ENCODE results near the gene TMEM117. TPM values are rescaled to one million over a fixed set of nuclear protein-coding genes. Genes with fewer than 3 reads are reported as not detected.

The TMEM117 gene
- total and polyA plus RNA-seq, 2 donors (not counting 1 experiment from before 2014, with no cell fraction given): 2.0 to 10.4 TPM

GRCh38 chr12:44381341-44381740 is 545.5 kb downstream of the TMEM117 start:
- 97% methylated on average over 5 of the region's 6 CpGs for WGBS (ENCODE audit: insufficient coverage)
- H3K27ac ChIP-seq (ENCODE audit: low read length in 2 of 2): no peak overlapping the region
- H4K20me1 ChIP-seq (ENCODE audit: control insufficient read depth, insufficient read depth, low read length, poor library complexity, severe bottlenecking): no peaks in the 10 kb centered on the region
- H3K4me2 ChIP-seq (replicated peaks; ENCODE audit: low read depth, low read length, poor library complexity, severe bottlenecking): no peak overlapping the region
- no peak overlapping the region for H3K9ac ChIP-seq (ENCODE audit: low read length)
- H3K9me3 ChIP-seq (ENCODE audit: control extremely low read depth in 1 of 3, control insufficient read depth in 2 of 3, insufficient read depth in 1 of 3, low read length in 2 of 3): no peaks in the 10 kb centered on the region
- H3K9me3 Mint-ChIP-seq (ENCODE audit: insufficient read depth): no peaks in the 10 kb centered on the region
- no peak overlapping the region for H3K4me3 Mint-ChIP-seq
- H3K27me3 ChIP-seq (replicated peaks in 1 of 4; ENCODE audit: control extremely low read depth in 1 of 4, control insufficient read depth in 3 of 4, insufficient read depth in 4 of 4, low read length in 3 of 4): no peaks in the 10 kb centered on the region
- H3K36me3 ChIP-seq (replicated peaks in 1 of 2; ENCODE audit: control extremely low read depth in 1 of 2, control insufficient read depth in 1 of 2, extremely low read depth in 1 of 2, insufficient read depth in 2 of 2, low read length in 1 of 2): no peaks in the 10 kb centered on the region
- no peaks in the 10 kb centered on the region for H3K4me1 Mint-ChIP-seq
- ChIA-PET POLR2A (no interaction called here), CTCF (no interaction called here)
- H3K4me1 ChIP-seq (ENCODE audit: control insufficient read depth in 2 of 2, insufficient read depth in 2 of 2, low read length in 2 of 2): no peaks in the 10 kb centered on the region
- DNase-seq: no peak
- H3K4me3 ChIP-seq (ENCODE audit: control extremely low read depth in 1 of 5, extremely low read depth in 1 of 5, insufficient read depth in 1 of 5, low read depth in 2 of 5, low read length in 4 of 5): no peak overlapping the region
- ATAC-seq (ENCODE audit: low read depth): no peak
- H3K27ac Mint-ChIP-seq: no peak overlapping the region
- no peaks in the 10 kb centered on the region for H3K79me2 ChIP-seq (ENCODE audit: control insufficient read depth, insufficient read depth, low read length)
- intact Hi-C loops (cut with micrococcal nuclease): no loop called here
- no peaks in the 10 kb centered on the region for H3K27me3 Mint-ChIP-seq
- TF ChIP-seq CTCF (IDR thresholded peaks at IDR 0.05) (no peak), EZH2 (IDR thresholded peaks at IDR 0.05; ENCODE audit: borderline replicate concordance, insufficient read depth, low read depth, low read length, poor library complexity, severe bottlenecking) (no peak)
- no peak overlapping the region for H2AFZ ChIP-seq (ENCODE audit: insufficient read depth, low read depth, low read length, poor library complexity, severe bottlenecking)

GRCh38 chr12:44384136-44384535 is 548.3 kb downstream of the TMEM117 start:
- no peaks in the 10 kb centered on the region for H3K4me1 Mint-ChIP-seq
- no CpG with 5 or more reads among the region's 3 CpGs for WGBS (ENCODE audit: insufficient coverage)

More at GRCh38 chr12:44384136-44384535, 548.3 kb downstream of the TMEM117 start:
- intact Hi-C loops (cut with micrococcal nuclease): no loop called here
- Histone ChIP-seq H3K79me2 (ENCODE audit: control insufficient read depth, insufficient read depth, low read length) (no peaks in the 10 kb centered on the region), H3K4me3 (ENCODE audit: control extremely low read depth in 1 of 5, extremely low read depth in 1 of 5, insufficient read depth in 1 of 5, low read depth in 2 of 5, low read length in 4 of 5) (no peak overlapping the region), H3K27ac (ENCODE audit: low read length in 2 of 2) (no peak overlapping the region), H2AFZ (ENCODE audit: insufficient read depth, low read depth, low read length, poor library complexity, severe bottlenecking) (no peak overlapping the region), H3K4me2 (replicated peaks; ENCODE audit: low read depth, low read length, poor library complexity, severe bottlenecking) (no peak overlapping the region), H3K9ac (ENCODE audit: low read length) (no peak overlapping the region), H3K36me3 (replicated peaks in 1 of 2; ENCODE audit: control extremely low read depth in 1 of 2, control insufficient read depth in 1 of 2, extremely low read depth in 1 of 2, insufficient read depth in 2 of 2, low read length in 1 of 2) (no peaks in the 10 kb centered on the region), H3K4me1 (ENCODE audit: control insufficient read depth in 2 of 2, insufficient read depth in 2 of 2, low read length in 2 of 2) (no peaks in the 10 kb centered on the region), H3K27me3 (replicated peaks in 1 of 4; ENCODE audit: control extremely low read depth in 1 of 4, control insufficient read depth in 3 of 4, insufficient read depth in 4 of 4, low read length in 3 of 4) (no peaks in the 10 kb centered on the region), H4K20me1 (ENCODE audit: control insufficient read depth, insufficient read depth, low read length, poor library complexity, severe bottlenecking) (no peaks in the 10 kb centered on the region), H3K9me3 (ENCODE audit: control extremely low read depth in 1 of 3, control insufficient read depth in 2 of 3, insufficient read depth in 1 of 3, low read length in 2 of 3) (no peaks in the 10 kb centered on the region)
- CTCF ChIA-PET: no interaction called here
- ATAC-seq (ENCODE audit: low read depth) (no peak), DNase-seq (no peak)
- Mint-ChIP-seq H3K27me3 (no peaks in the 10 kb centered on the region), H3K27ac (no peak overlapping the region), H3K9me3 (ENCODE audit: insufficient read depth) (no peaks in the 10 kb centered on the region), H3K4me3 (no peak overlapping the region)
- POLR2A ChIA-PET: no interaction called here
- TF ChIP-seq CTCF (IDR thresholded peaks at IDR 0.05): no peak
- TF ChIP-seq EZH2 (IDR thresholded peaks at IDR 0.05; ENCODE audit: borderline replicate concordance, insufficient read depth, low read depth, low read length, poor library complexity, severe bottlenecking): no peak

All from B cell (primary cell).